NK-92 (cell line): ENCODE results near the gene INPP4A.

Experiments
- DNase-seq: peaks from one replicate; lab custom pipeline; 2025; ENCODE audit not compliant: unreplicated experiment; lab: John Stamatoyannopoulos, UW

INPP4A gene

DNA sequence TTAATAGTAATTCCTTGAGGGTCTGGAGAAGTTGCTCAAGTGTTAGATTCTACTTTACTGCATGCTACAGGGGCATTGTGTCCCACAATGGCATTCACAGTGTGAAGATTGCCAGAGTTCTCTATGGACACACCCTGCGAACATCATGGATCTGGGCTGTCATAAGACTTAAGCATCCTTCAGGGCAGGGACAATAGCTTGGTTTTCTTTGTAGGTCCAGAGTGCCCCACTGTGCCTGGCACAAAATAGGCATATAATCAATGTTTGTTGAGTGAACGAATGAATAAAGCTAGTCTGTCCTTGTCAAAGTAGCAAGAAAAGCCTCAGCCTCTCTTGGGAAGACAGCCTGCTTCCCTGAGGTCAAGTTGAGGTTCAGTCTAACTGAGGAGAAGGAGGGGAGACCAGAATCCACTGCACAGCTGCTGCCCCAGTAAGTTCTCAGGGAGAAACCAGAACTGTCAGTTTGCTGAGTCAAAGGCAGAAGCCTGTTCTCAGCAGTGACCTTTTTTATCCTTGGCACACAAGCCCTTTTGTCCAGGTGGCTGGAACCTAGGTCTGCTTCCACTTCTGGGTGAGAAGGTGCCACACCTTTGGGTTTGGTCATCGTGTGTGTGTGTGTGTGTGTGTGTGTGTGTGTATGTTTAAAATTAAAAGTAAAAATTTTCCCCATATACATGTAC lies 15.0 kb downstream of the INPP4A start:
- DNase-seq: no peak

GRCh38 chr2:98460573-98461497 lies 16.2 kb downstream of the INPP4A start:
- no peak for DNase-seq

DNA sequence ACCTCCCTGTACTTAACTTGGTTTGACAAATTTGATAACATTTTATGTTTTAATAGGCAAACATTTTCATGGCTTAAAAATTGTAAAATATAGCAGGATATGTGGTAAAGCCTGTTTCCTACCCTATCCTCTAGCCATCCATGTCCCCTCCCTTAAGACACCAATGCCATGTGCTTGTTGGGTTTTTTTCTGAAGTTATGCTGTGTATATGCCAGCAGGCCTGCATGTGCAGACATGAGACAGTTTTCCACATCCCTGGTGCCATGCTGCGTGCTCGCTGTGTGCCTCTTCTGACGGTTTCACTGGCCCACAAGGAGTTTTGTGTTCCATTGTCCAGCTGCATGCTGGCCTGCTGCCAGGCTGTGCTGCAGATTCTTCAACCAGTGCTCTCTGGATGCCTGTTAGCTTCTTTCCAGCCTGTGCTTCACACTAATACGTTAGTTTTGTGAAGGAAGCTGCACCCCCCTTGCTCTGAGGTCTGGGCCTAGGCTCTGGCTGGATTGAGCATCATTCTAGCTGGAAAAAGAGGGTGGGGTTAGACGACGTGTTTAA lies 16.9 kb downstream of the INPP4A start:
- DNase-seq: no peak

DNA sequence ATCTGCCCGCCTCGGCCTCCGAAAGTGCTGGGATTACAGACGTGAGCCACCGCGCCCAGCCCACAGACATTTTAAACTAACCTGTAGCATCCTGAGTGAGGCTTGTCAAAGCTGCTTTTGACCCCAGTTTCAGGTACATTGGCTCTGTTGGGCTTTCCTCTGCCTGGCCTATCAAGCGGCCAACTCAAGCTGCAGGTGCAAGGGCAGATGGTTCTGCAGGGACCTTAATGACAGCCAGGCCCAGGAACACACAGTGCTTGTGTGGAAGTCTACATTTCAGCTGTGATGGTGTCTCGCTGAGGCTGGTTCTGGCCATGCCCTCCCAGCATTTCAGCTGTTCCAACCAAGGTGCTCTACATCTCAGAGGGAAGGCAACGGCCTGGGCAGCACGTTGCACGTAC lies 18.4 kb downstream of the INPP4A start:
- no peak for DNase-seq

DNA sequence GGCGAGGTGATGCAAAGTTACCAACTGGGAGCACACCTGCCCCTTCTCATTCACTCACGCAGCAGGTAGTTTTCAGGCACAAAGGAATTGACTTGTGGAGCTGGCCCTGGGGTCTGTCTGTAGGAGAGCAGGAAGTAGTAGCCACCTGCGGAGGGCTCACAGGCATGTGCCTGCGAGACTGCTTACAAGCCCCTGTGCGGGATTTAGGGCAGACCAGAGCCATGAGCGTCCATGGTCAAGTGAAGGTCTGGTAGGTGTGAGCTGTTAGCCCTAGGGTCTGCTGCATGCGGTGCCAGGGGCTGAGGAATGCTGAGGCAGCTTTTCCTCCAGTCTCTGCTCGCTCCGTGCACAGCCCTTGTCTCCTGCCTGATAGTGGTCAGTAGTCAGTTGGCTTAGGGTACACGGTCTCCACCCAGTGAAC lies 18.9 kb downstream of the INPP4A start:
- no peak for DNase-seq

DNA sequence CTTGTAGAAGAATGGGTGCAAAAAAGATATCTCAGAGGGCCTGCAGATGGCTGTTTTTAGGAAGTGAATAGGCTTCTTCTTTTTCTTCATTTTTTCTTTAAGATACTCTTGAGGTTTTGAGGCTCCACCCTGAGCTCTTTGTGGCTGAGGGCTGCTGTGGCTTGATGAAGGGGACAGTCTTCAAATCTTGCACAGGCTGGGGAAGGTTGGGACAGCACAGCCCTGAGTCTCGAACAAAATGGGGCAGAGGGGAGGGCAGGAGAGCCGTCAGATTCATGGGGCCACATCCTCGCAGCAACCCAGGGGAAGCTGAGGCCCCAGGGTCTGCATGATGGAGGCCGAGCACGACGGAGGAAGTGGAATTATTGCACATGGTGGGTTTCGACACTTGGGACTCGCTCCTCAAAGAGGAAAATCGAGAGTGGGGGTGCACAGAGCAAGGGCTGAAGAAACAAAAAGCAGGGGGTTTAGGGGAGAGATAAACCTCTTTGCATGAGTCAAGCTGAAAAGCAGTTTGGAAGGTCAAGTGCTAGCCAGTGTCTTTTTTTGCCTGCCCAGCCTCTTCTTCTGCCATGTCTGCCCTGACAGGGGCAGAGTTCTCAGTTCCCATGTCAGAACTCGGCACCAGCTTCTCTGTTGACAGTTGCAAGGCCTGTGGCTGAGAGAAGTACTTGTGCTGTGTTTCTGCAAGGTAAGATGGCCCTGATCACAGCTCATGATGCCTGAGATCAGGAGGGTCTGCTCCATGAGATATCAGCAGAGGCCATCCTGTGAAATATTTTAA lies 19.5 kb downstream of the INPP4A start:
- DNase-seq: no peak

- no peak for DNase-seq
Observed at GRCh38 chr2:98464772-98465310, 20.2 kb downstream of the INPP4A start.

DNA sequence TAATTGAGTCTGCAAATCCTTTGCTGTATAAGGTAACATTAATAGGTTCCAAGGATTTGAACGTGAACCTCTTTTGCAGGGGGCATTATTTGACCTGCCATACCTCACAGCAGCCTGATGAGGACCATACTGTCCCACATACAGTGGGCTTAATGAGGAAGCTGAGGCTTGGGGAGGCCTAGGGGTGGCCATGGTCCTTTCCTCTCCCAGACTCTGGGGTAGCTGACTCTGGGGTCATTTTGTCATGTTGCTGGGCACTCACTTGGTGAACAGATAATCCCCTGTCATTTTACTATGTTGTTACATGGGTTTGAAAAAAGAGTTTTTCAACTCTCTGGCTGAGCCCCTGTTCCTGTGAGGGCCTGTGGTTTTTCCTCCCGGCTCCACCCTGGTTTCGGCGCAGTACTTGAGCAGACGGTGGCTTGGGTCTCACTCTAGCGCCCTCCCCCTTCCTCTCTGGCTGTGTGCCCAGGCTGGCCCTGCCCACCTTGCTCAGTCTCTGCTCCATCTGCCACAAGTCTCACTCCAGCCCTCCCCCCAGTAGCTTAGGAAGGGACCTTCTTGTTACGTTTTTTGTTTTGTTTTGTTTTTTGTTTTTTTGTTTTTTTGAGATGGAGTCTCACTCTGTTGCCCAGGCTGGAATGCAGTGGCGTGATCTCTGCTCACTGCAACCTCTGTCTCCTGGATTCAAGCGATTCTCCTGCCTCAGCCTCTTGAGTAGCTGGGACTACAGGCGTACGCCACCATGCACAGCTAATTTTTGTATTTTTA lies 21.0 kb downstream of the INPP4A start:
- peak; percentile 9 for DNase-seq

DNA sequence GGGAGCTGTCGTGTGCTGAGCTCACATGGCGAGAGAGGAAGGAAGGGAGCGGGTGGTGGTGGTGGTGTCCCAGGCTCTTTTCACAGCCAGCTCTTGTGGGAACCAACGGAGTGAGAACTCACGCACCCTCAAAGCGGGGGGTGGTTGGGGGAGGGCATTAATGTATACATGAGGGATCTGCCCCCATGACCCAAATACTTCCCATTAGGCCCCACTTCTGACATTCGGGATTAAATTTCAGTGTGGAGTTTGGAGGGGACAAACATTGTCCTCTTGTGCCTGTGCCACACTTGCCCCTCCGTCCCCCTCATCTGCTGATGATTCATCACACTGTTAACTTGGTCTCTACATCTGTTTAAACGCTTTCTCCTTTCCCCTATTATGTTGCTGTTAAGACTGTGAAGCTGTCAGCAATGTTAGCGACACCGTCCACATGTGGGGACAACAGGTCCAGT lies 22.5 kb downstream of the INPP4A start:
- no peak for DNase-seq

- no peak for DNase-seq
Observed at GRCh38 chr2:98467652-98468051, 23.0 kb downstream of the INPP4A start.

DNA sequence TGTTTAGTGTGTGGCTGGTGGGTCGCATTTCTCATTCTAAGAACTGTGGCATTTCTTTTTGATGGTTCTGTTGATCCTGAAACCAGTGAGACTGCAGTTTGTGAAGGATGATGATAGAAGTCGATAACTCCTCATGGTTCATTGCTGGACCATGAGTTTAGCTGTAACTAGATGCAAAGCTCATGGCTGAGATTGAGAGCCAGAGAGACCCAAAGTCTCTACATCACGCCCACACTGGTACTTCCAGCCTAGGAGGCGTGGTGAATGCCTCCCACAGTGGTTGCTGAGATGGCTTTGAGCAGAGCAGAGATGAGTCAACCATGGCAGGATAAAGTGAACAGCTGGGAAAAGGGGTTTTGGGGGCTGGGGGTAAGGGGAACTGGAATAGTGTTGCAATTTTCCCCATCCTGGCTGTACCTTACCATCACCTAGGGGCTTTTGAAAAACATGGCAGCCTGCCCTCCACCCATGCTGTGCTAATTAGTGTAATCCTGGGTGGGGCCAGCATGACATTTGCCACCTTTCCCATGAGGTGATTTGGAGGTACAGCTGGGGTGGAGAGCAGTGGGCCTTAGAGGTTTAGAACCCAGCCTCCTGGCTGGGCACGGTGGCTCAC lies 24.1 kb downstream of the INPP4A start:
- no peak for DNase-seq

DNA sequence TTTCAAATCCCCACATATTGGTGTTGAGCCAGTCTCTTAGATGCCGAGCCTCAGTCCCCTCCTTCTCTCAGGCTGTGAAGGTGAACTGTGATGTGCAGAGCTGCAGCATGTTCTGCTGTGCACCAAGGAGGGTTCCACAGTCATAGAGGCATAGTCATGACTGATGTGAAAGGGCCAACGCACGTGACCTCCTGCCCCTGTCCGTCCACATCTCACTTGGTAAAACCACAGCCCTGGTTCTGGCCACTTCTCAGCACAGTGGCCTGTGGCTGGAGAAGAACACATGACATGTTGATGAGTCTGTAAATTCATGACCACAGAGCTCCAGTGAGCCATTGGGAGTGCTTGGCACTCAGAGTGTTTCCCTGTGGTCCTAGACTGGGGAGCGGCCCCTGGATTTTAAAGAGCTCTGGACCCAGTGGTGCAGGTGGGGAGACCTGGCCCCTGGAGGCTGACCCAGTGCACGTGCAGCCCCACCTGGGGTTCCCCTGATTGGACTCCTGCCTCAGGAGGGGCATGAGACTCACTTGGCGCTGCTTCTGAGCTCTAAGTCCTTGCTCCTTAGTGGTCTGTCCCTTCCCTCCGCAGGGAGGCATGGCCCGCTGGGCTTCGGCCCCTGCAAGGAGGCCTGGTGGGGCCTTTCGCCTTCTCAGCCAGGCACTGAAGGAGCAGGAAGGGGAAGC lies 25.3 kb downstream of the INPP4A start:
- DNase-seq: no peak

GRCh38 chr2:98470851-98471255 lies 26.2 kb downstream of the INPP4A start:
- no peak for DNase-seq

GRCh38 chr2:98471402-98472131 lies 26.9 kb downstream of the INPP4A start:
- DNase-seq: no peak

DNA sequence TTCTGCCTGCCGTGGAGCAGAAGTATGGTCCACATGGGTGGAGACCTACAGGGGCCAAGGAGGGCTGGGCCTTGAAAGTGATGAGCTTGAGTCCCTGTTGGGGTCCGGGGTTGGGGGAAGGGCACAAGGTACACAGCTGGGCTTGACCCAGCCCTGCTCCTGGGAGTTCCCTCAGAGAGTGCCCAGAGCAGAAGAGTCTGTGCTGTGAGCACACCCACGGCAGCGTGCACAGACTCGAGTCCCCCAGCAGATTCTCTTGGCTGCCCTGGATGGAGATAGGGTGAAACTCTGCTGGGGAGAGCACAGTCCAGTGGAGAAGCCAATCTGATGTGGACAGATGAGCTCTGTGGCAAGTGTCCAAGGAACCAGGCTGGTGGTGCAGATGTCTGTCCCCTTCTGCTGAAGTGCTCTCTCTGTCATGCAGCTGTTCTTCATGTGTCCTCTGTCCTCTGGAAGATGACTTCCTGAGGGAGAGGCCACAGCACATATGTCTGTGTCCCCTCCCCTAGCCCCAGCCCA lies 27.5 kb downstream of the INPP4A start:
- DNase-seq: no peak

DNA sequence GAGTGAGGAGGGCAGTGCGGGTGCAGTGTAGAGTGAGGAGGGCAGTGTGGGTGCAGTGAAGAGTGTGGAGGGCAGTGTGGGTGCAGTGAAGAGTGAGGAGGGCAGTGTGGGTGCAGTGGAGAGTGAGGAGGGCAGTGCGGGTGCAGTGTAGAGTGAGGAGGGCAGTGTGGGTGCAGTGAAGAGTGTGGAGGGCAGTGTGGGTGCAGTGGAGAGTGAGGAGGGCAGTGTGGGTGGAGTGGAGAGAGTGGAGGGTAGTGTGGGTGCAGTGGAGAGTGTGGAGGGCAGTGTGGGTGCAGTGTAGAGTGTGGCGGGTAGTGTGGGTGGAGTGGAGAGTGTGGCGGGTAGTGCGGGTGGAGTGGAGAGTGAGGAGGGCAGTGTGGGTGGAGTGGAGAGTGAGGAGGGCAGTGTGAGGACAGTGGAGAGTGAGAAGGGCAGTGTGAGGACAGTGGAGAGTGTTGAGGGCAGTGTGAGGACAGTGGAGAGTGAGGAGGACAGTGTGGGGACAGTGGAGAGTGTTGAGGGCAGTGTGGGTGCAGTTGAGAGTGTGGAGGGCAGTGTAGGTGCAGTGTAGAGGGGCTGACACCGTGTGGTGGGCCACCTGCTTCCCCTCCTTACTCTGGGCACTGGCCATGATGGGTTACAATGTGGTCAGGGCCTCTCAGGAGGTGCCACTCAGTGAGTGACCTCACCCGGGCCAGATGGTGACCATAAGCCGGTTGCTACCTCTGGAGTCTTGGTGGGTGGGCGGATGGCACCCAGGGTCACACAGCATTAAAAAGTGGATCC lies 28.5 kb downstream of the INPP4A start:
- DNase-seq: no peak

- DNase-seq: no peak
Observed at GRCh38 chr2:98473995-98474780, 29.5 kb downstream of the INPP4A start.
